Right atrium auricular region (tissue), 2 donors: ENCODE data around the gene TRA2B. TPM values are rescaled to one million over a fixed set of nuclear protein-coding genes. Genes with fewer than 3 reads are reported as not detected.

Experiments
- DNase-seq: peaks from one replicate; pipeline ENCODE4 v3.0.0-alpha.2; 2019; ENCODE audit warnings: low spot score
- H3K27ac ChIP-seq, 2 donors: fragments of 200-600 bp; sonication (generic); 1 replicate in 1 of 2; 2 replicates in 1 of 2; pipeline ENCODE4 v1.5.1; 2016 to 2019
- H3K27me3 ChIP-seq, 2 donors: fragments of 200-600 bp; sonication (generic); one replicate each; pipeline versions ENCODE4 v1.5.1 to v1.6.0; 2017 to 2019
- H3K36me3 ChIP-seq: fragments of 200-600 bp; sonication (generic); one replicate; pipeline ENCODE4 v1.5.1; 2016
- H3K4me1 ChIP-seq, 2 donors: fragments of 200-600 bp; sonication (generic); one replicate each; pipeline versions ENCODE4 v1.5.1 to v1.6.0; 2017 to 2019
- H3K4me3 ChIP-seq, 2 donors: fragments of 200-600 bp; sonication (generic); 1 replicate in 1 of 2; 2 replicates in 1 of 2; pipeline ENCODE4 v1.5.1; 2017 to 2019; ENCODE audit warnings: mild to moderate bottlenecking in 1 of 2, moderate library complexity in 1 of 2
- H3K9me3 ChIP-seq, 2 donors: fragments of 200-600 bp; sonication (generic); one replicate each; pipeline ENCODE4 v1.5.1; 2019
- total RNA-seq, 2 donors: library from RNA; depleted of rRNA; stranded (reverse); fragments of >200 nt; gene quantifications; one replicate each; pipeline ENCODE4 v1.1.0, GENCODE V29; 2016
- TF ChIP-seq, protein P1 (sequence below), 2 donors: fragments of 200-600 bp; sonication (generic); IDR thresholded peaks; one replicate each; pipeline ENCODE4 v1.5.1; 2019; ENCODE audit warnings: antibody characterized with exemption in 2 of 2

The TRA2B gene
- total RNA-seq, 2 donors from 2014 or later = 144 to 163 TPM

DNA sequence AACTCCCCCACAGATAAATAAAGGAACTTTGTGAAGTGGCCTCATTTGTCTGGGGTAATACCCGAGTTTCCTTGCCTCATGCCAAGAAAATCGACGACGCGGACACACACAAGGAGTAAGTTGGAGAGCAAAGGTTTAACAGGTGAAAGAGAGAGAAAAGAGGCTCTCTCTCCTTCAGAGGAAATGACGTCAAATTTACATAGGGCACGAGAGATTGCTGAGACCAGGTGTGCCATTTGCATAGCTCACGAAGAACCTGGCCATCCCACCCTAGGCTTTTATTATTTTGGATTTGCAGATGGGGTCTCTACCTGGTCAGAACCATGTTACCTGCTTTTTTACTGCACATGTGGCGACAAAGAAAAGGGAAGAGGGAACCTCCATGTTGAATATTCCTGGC is 63.7 kb downstream of the TRA2B start:
- Histone ChIP-seq H3K27ac (no peak overlapping the region), H3K4me3 (no peak overlapping the region), H3K9me3 (no peaks in the 10 kb centered on the region), H3K36me3 (no peaks in the 10 kb centered on the region), H3K4me1 (no peaks in the 10 kb centered on the region), H3K27me3 (no peaks in the 10 kb centered on the region)
- no peak for DNase-seq
- TF ChIP-seq, protein P1, sequence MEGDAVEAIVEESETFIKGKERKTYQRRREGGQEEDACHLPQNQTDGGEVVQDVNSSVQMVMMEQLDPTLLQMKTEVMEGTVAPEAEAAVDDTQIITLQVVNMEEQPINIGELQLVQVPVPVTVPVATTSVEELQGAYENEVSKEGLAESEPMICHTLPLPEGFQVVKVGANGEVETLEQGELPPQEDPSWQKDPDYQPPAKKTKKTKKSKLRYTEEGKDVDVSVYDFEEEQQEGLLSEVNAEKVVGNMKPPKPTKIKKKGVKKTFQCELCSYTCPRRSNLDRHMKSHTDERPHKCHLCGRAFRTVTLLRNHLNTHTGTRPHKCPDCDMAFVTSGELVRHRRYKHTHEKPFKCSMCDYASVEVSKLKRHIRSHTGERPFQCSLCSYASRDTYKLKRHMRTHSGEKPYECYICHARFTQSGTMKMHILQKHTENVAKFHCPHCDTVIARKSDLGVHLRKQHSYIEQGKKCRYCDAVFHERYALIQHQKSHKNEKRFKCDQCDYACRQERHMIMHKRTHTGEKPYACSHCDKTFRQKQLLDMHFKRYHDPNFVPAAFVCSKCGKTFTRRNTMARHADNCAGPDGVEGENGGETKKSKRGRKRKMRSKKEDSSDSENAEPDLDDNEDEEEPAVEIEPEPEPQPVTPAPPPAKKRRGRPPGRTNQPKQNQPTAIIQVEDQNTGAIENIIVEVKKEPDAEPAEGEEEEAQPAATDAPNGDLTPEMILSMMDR (IDR thresholded peaks at IDR 0.05) = no peak

DNA sequence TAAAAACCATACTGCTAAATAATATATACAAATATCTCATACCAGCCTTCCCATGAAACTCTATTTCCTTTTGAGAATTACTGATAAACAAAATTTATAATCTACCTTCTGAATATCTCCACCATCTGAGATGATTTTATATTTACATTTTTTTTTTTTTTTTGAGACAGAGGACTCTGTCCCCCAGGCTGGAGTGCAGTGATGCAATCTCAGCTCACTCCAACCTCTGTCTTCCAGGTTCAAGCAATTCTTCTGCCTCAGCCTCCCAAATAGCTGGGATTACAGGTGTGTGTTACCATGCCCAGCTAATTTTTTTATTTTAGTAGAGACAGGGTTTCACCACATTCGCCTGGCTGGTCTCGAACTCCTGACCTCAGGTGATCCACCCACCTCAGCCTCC is 70.2 kb downstream of the TRA2B start:
- Histone ChIP-seq H3K9me3 (no peaks in the 10 kb centered on the region), H3K4me1 (no peaks in the 10 kb centered on the region), H3K36me3 (no peaks in the 10 kb centered on the region), H3K27ac (no peak overlapping the region), H3K27me3 (no peaks in the 10 kb centered on the region), H3K4me3 (no peak overlapping the region)
- TF ChIP-seq, protein P1 (IDR thresholded peaks at IDR 0.05) = no peak
- no peak for DNase-seq

DNA sequence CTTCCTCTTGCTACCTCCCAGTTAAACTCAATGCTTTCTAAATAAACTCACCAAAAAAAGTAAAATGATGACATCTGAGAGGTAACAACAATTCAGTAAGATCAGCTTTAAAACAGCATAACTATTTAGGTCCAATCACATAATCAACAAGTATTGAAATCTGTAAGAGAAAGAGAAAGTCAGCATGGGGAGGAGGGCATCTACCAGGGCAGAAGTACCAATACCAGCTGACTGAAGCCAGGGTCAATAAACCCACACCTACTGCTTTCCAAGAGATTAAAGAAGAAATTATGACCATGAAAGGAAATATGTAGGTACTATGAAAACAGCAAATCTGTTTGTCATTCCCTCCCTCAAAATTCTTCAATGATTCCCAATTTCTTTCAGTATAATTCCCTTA is 70.8 kb downstream of the TRA2B start:
- H3K4me3 ChIP-seq = no peak overlapping the region
- no peaks in the 10 kb centered on the region for H3K9me3 ChIP-seq
- H3K36me3 ChIP-seq = no peaks in the 10 kb centered on the region
- H3K27ac ChIP-seq = no peak overlapping the region
- H3K27me3 ChIP-seq = no peaks in the 10 kb centered on the region
- TF ChIP-seq, protein P1 (IDR thresholded peaks at IDR 0.05) = no peak
- DNase-seq = no peak
- no peaks in the 10 kb centered on the region for H3K4me1 ChIP-seq

DNA sequence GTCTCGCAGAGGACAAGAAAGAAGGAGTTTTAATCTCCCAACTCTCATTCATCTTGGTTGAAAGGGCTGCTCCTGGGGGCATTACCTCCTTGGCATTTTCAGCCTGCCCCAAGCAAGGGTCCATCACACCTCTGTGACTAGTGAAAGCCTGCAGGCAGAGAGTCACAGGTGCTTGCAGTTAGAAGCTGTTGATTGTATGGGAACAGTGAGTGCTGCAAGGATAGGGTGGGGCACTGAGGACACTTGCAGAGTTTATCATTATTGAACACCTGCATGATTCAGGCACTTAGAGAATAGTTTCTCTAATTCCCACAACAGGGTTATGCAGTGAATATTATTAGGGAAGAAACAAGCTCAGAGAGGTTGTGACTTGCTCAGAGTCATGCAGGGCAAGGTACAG is 71.3 kb downstream of the TRA2B start:
- Histone ChIP-seq H3K27me3 (no peaks in the 10 kb centered on the region), H3K4me3 (no peak overlapping the region), H3K4me1 (no peaks in the 10 kb centered on the region), H3K9me3 (no peaks in the 10 kb centered on the region), H3K36me3 (no peaks in the 10 kb centered on the region), H3K27ac (no peak overlapping the region)
- TF ChIP-seq, protein P1 (IDR thresholded peaks at IDR 0.05) = no peak
- DNase-seq = no peak

Other genes with a start within 250 kb of the TRA2B start
- gene IGF2BP2, start 113.0 kb downstream of the TRA2B start, total RNA-seq = 10 to 100 TPM; 11.0 to 19.2 TPM
- gene ETV5, start 171.1 kb upstream of the TRA2B start, total RNA-seq = 10 to 100 TPM; 22.8 to 28.7 TPM